NB4 (cell line): Measurements from ENCODE around the gene ARHGAP15.

Source experiments
- POLR2A ChIP-seq: IDR thresholded peaks from 2 replicates; pipeline ENCODE4 v1.6.1; 2011; ENCODE audit warnings: mild to moderate bottlenecking; ENCODE audit not compliant: insufficient read length; ENCODE audit errors: extremely low read depth
- TF ChIP-seq, protein P1 (sequence below): IDR thresholded peaks from one replicate; pipeline ENCODE4 v1.5.1; 2012; ENCODE audit warnings: low read depth, low read length

DNA sequence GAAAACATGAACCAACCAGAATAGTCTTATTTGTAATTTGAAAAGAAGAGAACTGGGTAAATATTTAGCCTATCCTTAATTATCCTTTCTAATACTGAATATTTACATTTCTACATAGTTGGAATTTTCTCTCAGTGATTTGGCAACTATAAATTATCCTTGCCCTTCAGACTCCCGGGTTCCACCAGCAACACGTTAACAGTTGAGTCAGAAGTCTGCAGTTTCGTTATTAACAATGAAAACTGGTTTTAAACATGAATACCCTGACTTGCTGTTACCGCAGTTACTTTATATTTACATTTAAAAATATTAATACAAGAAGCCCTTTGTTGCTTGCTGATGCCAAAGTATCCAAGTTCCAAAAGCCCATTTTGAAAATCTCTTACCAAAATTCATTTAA lies 673.0 kb downstream of the ARHGAP15 start:
- no peak for TF ChIP-seq POLR2A
- TF ChIP-seq, protein P1, sequence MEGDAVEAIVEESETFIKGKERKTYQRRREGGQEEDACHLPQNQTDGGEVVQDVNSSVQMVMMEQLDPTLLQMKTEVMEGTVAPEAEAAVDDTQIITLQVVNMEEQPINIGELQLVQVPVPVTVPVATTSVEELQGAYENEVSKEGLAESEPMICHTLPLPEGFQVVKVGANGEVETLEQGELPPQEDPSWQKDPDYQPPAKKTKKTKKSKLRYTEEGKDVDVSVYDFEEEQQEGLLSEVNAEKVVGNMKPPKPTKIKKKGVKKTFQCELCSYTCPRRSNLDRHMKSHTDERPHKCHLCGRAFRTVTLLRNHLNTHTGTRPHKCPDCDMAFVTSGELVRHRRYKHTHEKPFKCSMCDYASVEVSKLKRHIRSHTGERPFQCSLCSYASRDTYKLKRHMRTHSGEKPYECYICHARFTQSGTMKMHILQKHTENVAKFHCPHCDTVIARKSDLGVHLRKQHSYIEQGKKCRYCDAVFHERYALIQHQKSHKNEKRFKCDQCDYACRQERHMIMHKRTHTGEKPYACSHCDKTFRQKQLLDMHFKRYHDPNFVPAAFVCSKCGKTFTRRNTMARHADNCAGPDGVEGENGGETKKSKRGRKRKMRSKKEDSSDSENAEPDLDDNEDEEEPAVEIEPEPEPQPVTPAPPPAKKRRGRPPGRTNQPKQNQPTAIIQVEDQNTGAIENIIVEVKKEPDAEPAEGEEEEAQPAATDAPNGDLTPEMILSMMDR: no peak
